HG02763 (cell line): ENCODE data around the gene DTD1.
"Not testable (repeated sequence)": the region's sequence is repeated elsewhere in the genome, so short reads cannot be mapped to it uniquely, and the experiment has no call there.

Experiments used
- ATAC-seq: cut with Tn5 transposase; IDR thresholded peaks from one replicate; pipeline ENCODE4 v1.9.1; 2021; ENCODE audit warnings: mild to moderate bottlenecking, moderate library complexity; ENCODE audit not compliant: unreplicated experiment

The DTD1 gene

GRCh38 chr20:18738055-18738454 is 150.2 kb downstream of the DTD1 start:
- ATAC-seq = no peak

- no peak for ATAC-seq
These were observed 151.0 kb downstream of the DTD1 start for GRCh38 chr20:18738888-18739287.

DNA sequence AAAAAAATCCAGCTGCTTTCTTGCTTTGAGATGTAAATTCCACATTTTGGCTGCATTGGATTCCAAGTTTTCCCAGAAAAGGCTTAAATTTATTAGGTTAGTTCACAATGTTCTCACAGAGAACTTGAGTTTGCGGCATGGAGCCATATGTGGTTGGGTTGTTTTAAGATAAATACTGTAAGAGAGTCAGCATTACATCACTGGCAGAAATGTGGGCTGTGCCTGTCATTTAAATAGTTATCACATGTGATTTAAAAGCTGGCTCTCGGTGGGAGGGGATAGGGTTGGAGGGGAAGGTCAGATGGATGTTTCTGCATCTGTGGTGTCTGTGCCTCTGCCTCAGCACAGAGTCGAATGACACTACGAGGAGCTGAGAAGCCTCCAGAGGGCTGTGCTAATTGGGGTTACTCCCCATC is 151.9 kb downstream of the DTD1 start:
- ATAC-seq = no peak

DNA sequence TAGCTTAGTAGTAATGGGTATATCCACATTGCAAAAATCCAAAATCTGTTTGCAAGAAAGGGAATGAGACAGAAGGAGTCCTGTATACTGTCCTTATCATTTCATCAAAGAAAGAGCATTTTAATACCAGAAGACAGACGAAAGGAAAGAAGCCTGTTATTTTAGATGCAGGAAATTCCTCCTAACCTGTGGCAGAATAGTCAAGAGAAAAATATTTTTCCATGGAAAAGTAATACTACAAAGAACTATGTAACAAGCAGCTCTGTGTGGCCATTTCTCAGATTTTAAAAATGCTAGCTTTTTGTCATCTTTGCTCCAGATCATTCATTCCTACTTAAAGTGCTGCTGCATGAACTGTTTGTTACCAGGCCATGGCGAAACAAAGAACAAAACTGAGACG is 152.9 kb downstream of the DTD1 start:
- no peak for ATAC-seq

- no peak for ATAC-seq
These were observed 155.0 kb downstream of the DTD1 start for GRCh38 chr20:18742841-18743240.

- ATAC-seq = no peak
These were observed 156.0 kb downstream of the DTD1 start for GRCh38 chr20:18743665-18744440.

- ATAC-seq = no peak
These were observed 159.2 kb downstream of the DTD1 start for GRCh38 chr20:18747090-18747489.

GRCh38 chr20:18748987-18749386 is 161.1 kb downstream of the DTD1 start:
- ATAC-seq = no peak

GRCh38 chr20:18749528-18749927 is 161.7 kb downstream of the DTD1 start:
- no peak for ATAC-seq

DNA sequence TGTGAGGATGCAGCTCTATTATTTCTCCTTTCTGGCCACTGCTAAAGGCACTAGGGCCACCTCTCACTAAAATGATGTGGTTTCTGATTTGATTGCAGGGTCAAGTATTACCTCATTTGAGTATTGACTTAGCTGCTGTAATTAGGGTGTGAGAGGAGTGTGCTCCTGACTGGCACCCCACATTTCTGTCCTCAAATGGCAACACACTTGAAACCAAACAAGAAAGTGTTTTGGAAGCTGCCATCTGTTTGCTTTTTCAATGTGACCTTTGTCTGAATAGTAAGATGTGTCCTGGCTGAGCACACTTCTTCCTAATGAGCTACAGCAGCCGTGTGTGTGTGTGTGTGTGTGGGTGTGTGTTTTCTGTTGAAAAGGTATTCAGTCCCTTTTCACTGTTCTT is 162.9 kb downstream of the DTD1 start:
- no peak for ATAC-seq

DNA sequence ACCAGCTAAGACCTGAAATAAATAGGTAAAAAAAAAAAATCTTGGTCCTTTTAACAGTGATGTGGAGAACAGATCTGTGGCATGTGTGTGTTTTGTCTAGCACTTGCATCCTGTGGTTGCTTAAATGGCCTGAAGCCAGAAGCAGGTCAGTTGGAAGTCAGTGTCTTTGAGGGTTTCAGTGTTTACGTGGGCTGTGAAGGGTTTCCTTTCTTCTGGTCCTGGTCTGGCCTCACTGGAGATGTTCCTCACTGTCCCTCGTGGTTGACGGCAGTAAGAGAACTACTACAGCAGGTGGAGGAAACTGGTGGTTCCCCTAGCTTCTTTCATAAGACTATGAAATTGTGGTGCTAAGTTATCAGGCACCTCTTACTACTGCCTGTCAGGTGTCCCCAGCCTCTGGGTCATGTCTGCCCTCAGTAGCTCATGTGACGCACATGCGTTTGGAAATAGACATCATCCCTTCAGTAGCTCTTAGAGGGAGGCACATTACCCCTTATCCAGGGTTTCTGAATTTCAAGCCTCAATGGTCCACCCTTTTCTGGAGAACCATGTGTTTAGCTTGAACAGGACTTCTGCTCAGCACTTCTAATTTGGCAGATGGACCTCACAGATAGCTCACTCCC is 166.3 kb downstream of the DTD1 start:
- peak; percentile 99 for ATAC-seq

- ATAC-seq = no peak
These were observed 166.8 kb downstream of the DTD1 start for GRCh38 chr20:18754653-18755045.

DNA sequence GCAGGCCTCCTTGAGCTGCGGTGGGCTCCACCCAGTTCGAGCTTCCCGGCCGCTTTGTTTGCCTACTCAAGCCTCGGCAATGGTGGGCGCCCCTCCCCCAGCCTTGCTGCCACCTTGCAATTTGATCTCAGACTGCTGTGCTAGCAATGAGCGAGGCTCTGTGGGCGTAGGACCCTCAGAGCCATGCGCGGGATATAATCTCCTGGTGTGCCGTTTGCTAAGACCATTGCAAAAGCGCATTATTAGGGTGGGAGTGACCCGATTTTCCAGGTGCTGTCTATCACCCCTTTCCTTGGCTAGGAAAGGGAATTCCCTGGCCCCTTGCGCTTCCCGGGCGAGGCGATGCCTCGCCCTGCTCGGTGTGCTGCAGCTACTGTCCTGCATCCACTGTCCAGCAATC is 173.0 kb downstream of the DTD1 start:
- ATAC-seq = not testable (repeated sequence)

GRCh38 chr20:18767676-18768075 is 179.8 kb downstream of the DTD1 start:
- no peak for ATAC-seq

DNA sequence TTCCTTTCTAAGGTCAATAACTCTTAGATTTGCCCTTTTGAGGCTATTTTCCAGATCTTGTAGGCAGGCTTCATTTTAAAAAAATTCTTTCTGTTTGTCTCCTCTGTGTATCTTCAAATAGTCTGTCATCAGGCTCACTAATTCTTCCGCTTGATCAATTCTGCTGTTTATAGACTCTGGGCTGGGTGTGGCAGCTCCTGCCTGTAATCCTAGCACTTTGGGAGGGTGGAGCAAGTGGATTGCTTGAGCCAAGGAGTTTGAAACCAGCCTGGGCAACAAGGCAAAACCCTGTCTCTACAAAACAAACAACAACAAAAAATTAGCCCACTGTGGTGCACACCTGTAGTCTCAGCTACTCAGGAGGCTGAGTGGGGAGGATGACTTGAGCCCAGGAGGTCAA is 185.7 kb downstream of the DTD1 start:
- no peak for ATAC-seq

GRCh38 chr20:18774207-18774606 is 186.4 kb downstream of the DTD1 start:
- no peak for ATAC-seq

DNA sequence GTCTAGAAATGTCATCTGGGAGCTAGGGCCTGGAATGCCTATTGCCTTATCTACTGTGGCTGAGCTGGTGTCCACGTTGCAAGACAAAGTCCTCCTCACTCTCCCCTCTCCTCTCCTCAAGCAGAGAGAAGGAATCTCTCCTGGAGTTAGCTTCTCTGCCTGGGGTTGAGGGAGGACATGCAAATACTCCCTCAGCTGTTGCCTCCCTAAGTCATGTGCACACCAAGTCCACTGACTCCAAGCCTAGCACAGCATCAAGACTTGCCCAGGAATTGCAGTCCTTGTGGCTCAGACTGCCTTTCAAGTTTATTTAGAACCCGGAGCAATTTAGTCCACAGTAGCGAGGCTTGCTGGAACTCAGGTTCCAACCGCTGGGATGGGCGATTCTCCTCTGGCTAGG is 187.8 kb downstream of the DTD1 start:
- ATAC-seq = no peak

- no peak for ATAC-seq
These were observed 191.0 kb downstream of the DTD1 start for GRCh38 chr20:18778690-18779392.

- no peak for ATAC-seq
These were observed 192.7 kb downstream of the DTD1 start for GRCh38 chr20:18780385-18781130.

DNA sequence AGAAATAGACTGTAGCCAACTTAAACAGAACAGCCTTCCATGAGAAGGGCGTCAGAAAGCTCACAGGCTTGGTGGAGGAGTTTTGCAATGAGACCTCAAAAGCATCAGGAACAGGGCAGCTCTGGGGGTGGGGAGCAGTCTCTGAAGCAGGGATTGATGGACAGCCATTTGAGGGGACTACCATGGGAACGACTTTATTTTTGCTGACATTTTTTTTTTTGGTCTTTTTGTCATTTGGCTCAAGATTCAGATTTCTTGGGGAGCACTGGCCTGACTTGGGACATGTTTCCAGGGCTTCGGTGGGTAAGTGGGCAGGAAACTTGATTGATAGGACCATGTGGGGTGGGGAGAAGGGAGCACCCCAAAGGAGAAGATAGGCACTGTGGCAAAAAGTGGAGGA is 193.7 kb downstream of the DTD1 start:
- ATAC-seq = no peak

- no peak for ATAC-seq
These were observed 195.6 kb downstream of the DTD1 start for GRCh38 chr20:18783385-18783959.
